AG20443 (cell line): ENCODE data around the gene CYP26A1.

Source experiments
- DNase-seq: peaks from one replicate; pipeline ENCODE4 v3.0.0; 2012; ENCODE audit warnings: low spot score, mixed read lengths

Gene CYP26A1

GRCh38 chr10:93123766-93124165 lies 50.1 kb downstream of the CYP26A1 start:
- no peak for DNase-seq

GRCh38 chr10:93124580-93125318 lies 51.1 kb downstream of the CYP26A1 start:
- no peak for DNase-seq

- no peak for DNase-seq
These were observed 52.3 kb downstream of the CYP26A1 start for GRCh38 chr10:93125966-93126365.

- no peak for DNase-seq
These were observed 52.9 kb downstream of the CYP26A1 start for GRCh38 chr10:93126483-93127052.
